ENCODE measurements around the gene SAMD3. TPM values are rescaled to one million over a fixed set of nuclear protein-coding genes. Genes with fewer than 3 reads are reported as not detected.

The SAMD3 gene, protein sequence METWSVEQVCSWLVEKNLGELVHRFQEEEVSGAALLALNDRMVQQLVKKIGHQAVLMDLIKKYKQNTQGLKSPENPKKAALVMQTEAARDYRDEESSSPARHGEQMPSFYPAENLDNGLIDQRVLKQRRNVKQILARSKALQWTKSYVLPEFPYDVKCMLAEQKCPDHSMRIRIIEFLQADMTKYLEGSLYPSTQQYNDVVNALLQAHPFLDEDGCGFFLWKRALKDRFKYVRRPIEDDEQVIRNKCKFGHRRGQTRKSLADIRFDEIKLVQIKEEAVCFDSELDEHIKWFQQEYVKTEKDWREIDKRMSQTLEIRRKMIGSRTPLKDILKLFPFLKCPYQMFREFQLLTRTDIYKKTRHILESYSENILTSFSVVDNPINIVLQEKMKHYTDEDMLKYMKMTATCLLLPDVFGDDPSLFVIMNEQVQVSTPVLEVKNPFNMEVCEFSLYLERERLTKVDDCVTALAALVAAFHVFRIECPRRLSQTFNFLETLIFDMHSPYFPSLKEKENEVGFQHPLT
- not detected in 5 replicates for total RNA-seq (2022; extraction: Qiagen RNA extraction; ENCODE audit: low read depth)

GRCh38 chr6:130222775-130223174, at the start of gene SAMD3:
TSS of gene SAMD3 (minus strand) at chr6:130222951. CDS start at chr6:130215273, 7,678 bp downstream.

Other genes starting within 250 kb of the SAMD3 start
- 2.6 to 3.6 TPM (median 3.1 TPM) in 5 replicates for gene L3MBTL3, start 204.4 kb downstream of the SAMD3 start, total RNA-seq (2022; extraction: Qiagen RNA extraction; ENCODE audit: low read depth)
- 0.05 to 0.10 TPM (median 0.07 TPM) in 4 of 5 replicates, not detected in the other for gene TMEM200A, start 143.1 kb upstream of the SAMD3 start, total RNA-seq (2022; extraction: Qiagen RNA extraction; ENCODE audit: low read depth)